ENCODE measurements around the gene ATP8A2. TPM values are rescaled to one million over a fixed set of nuclear protein-coding genes. Genes with fewer than 3 reads are reported as not detected.
"Not testable (repeated sequence)": the region's sequence is repeated elsewhere in the genome, so short reads cannot be mapped to it uniquely, and the experiment has no call there.

ATP8A2 gene
- total RNA-seq, 1 experiment from 2014 or later, result not detected

- Histone ChIP-seq H3K27me3 (no peaks in the 10 kb centered on the region), H3K36me3 (no peaks in the 10 kb centered on the region), H3K4me3 (no peak overlapping the region), H3K9me3 (no peaks in the 10 kb centered on the region)
- DNase-seq, result peak; percentile 33
Measured at GRCh38 chr13:26062853-26063444, 691.2 kb downstream of the ATP8A2 start.

- H3K27me3 ChIP-seq, DNase-seq, H3K4me3 ChIP-seq, H3K36me3 ChIP-seq, H3K9me3 ChIP-seq: not testable (repeated sequence)
Measured at GRCh38 chr13:26066492-26066891, 694.7 kb downstream of the ATP8A2 start.

GRCh38 chr13:26067601-26068000 is 695.8 kb downstream of the ATP8A2 start:
- DNase-seq, result no peak
- no peaks in the 10 kb centered on the region for H3K36me3 ChIP-seq
- H3K9me3 ChIP-seq, result no peaks in the 10 kb centered on the region
- no peaks in the 10 kb centered on the region for H3K27me3 ChIP-seq
- no peak overlapping the region for H3K4me3 ChIP-seq

- H3K9me3 ChIP-seq, DNase-seq, H3K36me3 ChIP-seq, H3K4me3 ChIP-seq, H3K27me3 ChIP-seq: not testable (repeated sequence)
Measured at GRCh38 chr13:26068372-26068771, 696.6 kb downstream of the ATP8A2 start.

- not testable (repeated sequence) for H3K27me3 ChIP-seq, H3K4me3 ChIP-seq, H3K9me3 ChIP-seq, H3K36me3 ChIP-seq, DNase-seq
Measured at GRCh38 chr13:26069642-26070041, 697.9 kb downstream of the ATP8A2 start.

- H3K27me3 ChIP-seq, result no peaks in the 10 kb centered on the region
- no peaks in the 10 kb centered on the region for H3K36me3 ChIP-seq
- no peak for DNase-seq
- H3K9me3 ChIP-seq, result no peaks in the 10 kb centered on the region
- H3K4me3 ChIP-seq, result no peak overlapping the region
Measured at GRCh38 chr13:26071691-26072090, 699.9 kb downstream of the ATP8A2 start.

- H3K4me3 ChIP-seq, DNase-seq, H3K9me3 ChIP-seq: not testable (repeated sequence)
Measured at GRCh38 chr13:26072335-26072734, 700.6 kb downstream of the ATP8A2 start.

GRCh38 chr13:26074706-26075105 is 702.9 kb downstream of the ATP8A2 start:
- no peaks in the 10 kb centered on the region for H3K9me3 ChIP-seq
- no peaks in the 10 kb centered on the region for H3K36me3 ChIP-seq
- H3K27me3 ChIP-seq, result peaks cover 3% of the 10 kb centered on the region; the same call in 1 of the 2 replicates
- H3K4me3 ChIP-seq, result no peak overlapping the region
- DNase-seq, result peak; percentile 44

More at GRCh38 chr13:26072335-26072734, 700.6 kb downstream of the ATP8A2 start:
- H3K27me3 ChIP-seq, H3K36me3 ChIP-seq: not testable (repeated sequence)

Other genes starting within 250 kb of the ATP8A2 start
- gene AMER2, start 199.7 kb upstream of the ATP8A2 start, total RNA-seq (2014; rRNA removed; shearing (Covaris generic); ENCODE audit: low replicate concordance), result not detected in 2 replicates
- gene MTMR6, start 84.5 kb upstream of the ATP8A2 start, total RNA-seq (2014; rRNA removed; shearing (Covaris generic); ENCODE audit: low replicate concordance), result 12.8 and 16.8 TPM in 2 replicates
- 46.8 and 53.8 TPM in 2 replicates for gene NUP58, start 70.3 kb upstream of the ATP8A2 start, total RNA-seq (2014; rRNA removed; shearing (Covaris generic); ENCODE audit: low replicate concordance)

Measured in MG63 (cell line).